NCI-H1417 treated with DMSO at 0.1 percent for 48 hours (cell line): Measurements from ENCODE around the gene VILL.
"Not testable (repeated sequence)": the region's sequence is repeated elsewhere in the genome, so short reads cannot be mapped to it uniquely, and the experiment has no call there.

Experiments used
- DNase-seq: peaks from one replicate; lab custom pipeline; 2025; lab: John Stamatoyannopoulos, UW

The VILL gene

DNA sequence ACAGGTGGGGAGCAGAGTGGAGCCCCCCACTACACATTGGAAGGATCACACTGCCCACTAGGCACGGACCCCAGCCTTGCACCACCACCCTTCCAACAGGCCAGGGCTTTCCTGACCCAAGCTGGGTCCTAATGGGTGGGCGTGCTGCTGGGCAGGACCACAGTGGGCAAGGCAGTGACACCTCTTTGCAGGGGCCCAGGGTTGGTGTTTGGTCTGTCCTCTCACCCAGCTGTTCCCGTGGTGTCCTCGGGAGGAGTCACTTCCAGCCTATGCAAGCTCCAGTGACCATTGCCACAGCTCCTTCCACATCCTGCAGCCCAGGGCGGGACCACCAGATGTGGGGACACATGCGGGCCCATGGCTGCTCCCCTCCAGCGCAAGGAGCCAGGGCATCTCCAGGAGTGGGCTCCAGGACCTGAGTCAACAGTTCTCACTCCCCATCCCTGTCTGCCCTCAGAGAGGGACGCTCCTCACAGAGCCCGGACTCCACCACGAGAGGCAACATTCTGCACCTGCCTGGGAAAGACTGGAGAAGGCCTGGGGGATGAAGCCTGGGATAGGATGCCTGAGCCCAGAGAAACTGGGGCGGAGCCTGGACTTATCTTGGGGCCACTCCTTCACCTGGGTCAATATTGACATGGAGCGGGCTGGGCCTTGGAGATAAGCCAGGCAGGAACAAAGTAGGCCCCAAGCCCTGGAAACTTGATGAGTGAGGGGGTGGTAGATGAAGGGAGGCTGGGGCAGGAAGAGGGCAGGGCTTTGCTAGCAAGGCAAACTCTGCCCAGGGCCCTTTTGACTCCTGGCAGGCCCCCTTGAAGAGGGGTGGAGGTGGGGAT, 3.9 kb upstream of the VILL start:
- DNase-seq: no peak

DNA sequence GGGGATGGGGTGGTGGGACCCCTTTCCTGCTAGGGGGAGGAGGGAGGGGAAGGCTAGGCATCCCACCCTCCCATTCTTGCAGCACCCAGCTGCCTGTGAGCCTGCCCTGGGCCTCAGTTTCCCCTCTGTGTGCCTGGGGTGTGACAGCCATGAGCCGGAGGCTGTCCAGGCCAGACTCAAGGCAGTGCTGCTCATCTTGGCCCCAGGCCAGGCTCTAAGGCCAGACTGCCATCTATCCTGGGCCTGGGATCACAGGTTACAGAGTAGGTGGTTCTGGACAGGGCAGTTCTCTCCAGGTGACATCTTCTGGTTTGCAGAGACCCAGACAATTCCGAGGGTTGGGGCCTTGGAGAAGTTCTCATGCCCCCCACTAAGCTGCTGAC, 3.3 kb upstream of the VILL start:
- DNase-seq: no peak

GRCh38 chr3:37987751-37988179, 2.8 kb upstream of the VILL start:
- DNase-seq: no peak

DNA sequence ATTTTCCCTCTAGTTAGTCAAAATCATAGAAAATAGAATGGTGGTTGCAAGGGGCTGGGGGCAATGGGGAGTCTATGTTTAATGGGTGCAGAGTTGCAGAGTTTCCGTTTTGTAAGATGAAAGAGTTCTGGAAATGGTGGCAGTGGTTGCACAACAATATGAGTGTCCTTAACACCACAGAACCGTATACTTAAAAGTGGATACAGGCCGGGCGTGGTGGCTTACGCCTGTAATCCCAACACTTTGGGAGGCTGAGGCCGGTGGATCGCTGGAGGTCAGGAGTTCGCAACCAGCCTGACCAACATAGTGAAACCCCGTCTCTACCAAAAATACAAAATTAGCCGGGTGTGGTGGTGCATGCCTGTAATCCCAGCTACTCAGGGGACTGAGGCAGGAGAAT, 2.2 kb upstream of the VILL start:
- DNase-seq: not testable (repeated sequence)

GRCh38 chr3:37988931-37989525, 1.6 kb upstream of the VILL start:
- DNase-seq: no peak

GRCh38 chr3:37989821-37990480, 635 bp upstream of the VILL start:
- DNase-seq: no peak

GRCh38 chr3:37991109-37991508, 523 bp downstream of the VILL start:
- DNase-seq: no peak

DNA sequence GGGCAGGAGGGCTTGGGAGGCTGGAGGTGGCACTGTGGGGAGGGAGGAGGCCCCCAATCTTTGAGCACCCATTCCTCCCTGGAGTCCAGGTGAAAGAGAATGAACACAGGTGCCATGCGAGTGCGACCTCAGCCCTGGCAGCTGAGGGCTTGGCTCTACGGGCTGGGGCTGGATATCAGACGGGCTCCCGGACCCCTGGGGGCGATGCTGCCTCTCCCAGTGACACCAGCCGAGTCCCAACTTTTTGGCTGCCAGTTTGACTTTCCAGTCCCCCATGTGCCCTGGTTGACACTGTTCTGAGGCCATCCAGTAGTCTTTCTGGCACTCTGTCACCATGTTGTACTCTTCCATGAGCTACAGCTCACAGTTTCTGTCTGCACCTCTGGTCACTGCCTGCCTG, 1.2 kb downstream of the VILL start:
- DNase-seq: no peak

GRCh38 chr3:37992271-37993066, 1.9 kb downstream of the VILL start:
- no peak for DNase-seq

GRCh38 chr3:37993067-37993455, 2.5 kb downstream of the VILL start:
- DNase-seq: no peak

GRCh38 chr3:37993460-37993819, 2.9 kb downstream of the VILL start:
- DNase-seq: no peak

DNA sequence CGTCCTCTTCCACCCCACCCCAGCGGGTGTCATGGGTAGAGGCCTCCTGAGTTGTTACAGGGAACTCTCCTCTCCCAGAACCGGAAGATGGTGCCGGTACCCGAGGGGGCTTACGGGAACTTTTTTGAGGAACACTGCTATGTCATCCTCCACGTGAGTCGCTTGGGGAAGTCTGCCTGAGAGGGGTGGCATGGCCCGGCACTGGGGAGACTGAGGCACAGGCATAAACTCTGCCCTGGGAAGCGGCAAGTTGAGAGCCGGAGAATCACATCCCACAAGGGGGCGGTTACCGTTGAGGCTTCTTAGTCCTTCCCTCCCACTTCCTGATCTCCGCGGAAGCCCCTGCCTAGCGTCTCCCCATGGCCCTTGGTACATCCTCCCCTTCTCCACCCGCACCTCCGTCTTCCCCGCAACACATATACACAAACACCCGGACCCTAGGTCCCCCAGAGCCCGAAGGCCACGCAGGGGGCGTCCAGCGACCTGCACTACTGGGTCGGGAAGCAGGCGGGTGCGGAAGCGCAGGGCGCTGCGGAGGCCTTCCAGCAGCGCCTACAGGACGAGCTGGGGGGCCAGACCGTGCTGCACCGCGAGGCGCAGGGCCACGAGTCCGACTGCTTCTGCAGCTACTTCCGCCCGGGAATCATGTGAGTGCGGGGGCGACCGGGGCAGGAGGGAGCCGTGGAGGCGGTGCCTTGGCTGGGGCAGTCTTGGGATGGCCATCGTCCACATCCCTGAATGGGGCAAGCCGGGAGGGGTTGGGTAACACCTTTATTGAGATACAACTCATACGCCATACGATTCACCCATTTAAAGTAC, 3.4 kb downstream of the VILL start:
- DNase-seq: no peak

DNA sequence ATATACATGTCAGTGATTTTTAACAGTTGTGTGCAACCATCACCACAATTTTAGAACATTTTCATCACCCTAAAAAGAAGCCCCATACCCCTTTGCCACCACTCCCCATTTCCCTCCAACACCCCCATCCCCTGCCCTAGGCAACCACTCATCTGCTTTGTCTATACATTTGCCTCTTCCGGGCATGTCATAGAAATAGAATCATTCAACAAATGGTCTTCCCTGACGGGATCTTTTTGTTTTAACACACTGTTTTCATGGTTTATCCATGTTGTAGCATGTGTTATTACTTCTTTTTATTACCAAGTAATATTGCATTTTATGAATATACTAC, 4.0 kb downstream of the VILL start:
- DNase-seq: no peak

GRCh38 chr3:37995652-37996641, 5.4 kb downstream of the VILL start:
- DNase-seq: no peak

GRCh38 chr3:37996785-37997301, 6.3 kb downstream of the VILL start:
- DNase-seq: no peak

- DNase-seq: no peak
These were observed 6.8 kb downstream of the VILL start for GRCh38 chr3:37997342-37997741.

DNA sequence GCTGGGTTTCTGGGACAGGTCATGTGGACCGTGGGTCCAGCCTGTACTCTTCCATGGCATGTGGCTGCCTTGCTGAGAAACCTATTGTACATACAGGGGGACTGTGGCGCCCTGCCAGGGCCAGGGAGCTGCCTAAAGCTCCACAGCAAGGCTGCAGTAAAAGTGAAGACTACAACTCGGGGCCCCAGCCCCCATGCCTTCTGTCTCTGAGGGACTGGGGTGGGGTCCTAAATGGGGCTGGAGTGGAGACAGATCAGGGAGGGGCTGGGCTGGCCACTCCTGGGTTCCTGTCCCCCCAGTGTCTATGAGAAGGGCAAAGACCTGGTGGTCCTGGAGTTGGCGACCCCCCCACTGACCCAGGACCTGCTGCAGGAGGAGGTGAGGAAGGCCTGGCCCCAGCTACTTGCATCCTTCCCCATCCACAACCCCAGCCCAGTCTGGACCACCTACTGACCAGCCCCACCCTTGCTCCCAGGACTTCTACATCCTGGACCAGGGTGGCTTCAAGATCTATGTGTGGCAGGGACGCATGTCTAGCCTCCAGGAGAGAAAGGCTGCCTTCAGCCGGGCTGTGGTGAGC, 7.3 kb downstream of the VILL start:
- DNase-seq: no peak

- no peak for DNase-seq
These were observed 9.2 kb downstream of the VILL start for GRCh38 chr3:37999836-38000235.

DNA sequence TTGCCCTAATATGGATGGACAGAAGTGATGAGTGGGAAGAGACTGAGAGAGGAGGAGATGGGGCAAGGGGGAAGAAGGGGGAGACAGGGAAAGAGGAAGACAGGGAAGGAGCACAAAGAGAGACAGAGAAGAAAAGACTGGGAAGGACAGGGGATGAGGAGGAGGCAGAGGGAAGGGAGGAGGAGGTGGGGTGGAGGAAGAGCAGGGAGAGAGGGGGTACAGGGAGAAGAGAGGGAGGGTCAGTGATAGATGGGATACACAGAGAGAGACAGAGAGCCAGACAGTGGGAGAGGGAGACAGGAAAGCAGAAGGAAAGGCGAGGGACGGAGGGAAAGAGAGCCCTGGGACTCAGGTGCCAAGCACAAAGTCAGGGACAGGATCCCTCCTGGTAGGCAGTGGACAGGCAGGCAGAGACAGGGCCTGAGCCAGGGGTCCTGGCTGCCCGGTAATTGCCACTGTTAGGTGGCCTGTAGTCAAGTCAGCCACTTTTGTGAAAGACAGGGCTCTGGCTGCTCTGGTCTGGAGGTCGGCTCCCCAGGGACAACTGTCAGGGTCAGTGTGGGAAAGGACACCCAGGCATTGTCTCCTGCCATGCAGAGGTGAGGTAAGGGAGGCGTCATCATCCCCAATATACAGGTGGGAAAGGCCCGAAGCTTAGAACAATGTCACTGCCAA, 9.8 kb downstream of the VILL start:
- no peak for DNase-seq
